ENCODE measurements around the gene SPECC1L.

DNA sequence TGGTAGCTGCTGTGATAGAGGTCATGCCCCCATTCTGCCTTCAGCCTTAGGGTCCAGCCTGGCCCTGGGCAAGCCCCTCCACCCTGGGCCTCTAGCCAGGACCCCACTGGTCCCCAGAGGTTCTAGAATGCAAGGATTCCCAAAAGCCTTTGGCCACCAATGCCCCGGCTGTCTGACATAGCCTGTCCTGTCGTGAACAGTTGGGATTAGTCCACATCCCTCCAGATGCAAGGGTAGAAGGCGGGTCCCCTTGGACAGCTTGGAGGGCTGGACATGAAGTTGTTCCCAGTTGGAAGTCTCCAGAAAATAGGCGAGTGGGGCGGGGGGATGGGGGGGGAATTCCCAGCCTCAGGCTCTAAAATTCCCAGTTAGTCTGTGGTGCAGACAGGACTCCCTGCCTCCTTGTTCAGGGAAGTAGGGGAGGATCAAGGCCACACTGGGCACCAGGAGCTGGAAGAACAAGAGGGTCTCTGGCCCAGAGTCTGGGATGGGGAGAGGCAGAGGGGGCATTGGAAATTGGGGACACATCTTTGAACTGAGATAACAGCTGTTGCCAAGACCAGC, 151.6 kb downstream of the SPECC1L start:
- TF ChIP-seq, protein P1, sequence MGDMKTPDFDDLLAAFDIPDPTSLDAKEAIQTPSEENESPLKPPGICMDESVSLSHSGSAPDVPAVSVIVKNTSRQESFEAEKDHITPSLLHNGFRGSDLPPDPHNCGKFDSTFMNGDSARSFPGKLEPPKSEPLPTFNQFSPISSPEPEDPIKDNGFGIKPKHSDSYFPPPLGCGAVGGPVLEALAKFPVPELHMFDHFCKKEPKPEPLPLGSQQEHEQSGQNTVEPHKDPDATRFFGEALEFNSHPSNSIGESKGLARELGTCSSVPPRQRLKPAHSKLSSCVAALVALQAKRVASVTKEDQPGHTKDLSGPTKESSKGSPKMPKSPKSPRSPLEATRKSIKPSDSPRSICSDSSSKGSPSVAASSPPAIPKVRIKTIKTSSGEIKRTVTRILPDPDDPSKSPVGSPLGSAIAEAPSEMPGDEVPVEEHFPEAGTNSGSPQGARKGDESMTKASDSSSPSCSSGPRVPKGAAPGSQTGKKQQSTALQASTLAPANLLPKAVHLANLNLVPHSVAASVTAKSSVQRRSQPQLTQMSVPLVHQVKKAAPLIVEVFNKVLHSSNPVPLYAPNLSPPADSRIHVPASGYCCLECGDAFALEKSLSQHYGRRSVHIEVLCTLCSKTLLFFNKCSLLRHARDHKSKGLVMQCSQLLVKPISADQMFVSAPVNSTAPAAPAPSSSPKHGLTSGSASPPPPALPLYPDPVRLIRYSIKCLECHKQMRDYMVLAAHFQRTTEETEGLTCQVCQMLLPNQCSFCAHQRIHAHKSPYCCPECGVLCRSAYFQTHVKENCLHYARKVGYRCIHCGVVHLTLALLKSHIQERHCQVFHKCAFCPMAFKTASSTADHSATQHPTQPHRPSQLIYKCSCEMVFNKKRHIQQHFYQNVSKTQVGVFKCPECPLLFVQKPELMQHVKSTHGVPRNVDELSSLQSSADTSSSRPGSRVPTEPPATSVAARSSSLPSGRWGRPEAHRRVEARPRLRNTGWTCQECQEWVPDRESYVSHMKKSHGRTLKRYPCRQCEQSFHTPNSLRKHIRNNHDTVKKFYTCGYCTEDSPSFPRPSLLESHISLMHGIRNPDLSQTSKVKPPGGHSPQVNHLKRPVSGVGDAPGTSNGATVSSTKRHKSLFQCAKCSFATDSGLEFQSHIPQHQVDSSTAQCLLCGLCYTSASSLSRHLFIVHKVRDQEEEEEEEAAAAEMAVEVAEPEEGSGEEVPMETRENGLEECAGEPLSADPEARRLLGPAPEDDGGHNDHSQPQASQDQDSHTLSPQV (IDR thresholded peaks at IDR 0.05) = no peak
- TF ChIP-seq, protein P2, sequence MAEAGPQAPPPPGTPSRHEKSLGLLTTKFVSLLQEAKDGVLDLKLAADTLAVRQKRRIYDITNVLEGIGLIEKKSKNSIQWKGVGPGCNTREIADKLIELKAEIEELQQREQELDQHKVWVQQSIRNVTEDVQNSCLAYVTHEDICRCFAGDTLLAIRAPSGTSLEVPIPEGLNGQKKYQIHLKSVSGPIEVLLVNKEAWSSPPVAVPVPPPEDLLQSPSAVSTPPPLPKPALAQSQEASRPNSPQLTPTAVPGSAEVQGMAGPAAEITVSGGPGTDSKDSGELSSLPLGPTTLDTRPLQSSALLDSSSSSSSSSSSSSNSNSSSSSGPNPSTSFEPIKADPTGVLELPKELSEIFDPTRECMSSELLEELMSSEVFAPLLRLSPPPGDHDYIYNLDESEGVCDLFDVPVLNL (IDR thresholded peaks at IDR 0.05; ENCODE audit: low read depth, low read length) = no peak
- no peak for TF ChIP-seq EZH2 (IDR thresholded peaks at IDR 0.05; ENCODE audit: borderline replicate concordance, control insufficient read depth, low read depth, low read length)
- no peak for TF ChIP-seq POLR2AphosphoS5 (IDR thresholded peaks at IDR 0.05; ENCODE audit: low read length)
- TF ChIP-seq CTCF (IDR thresholded peaks at IDR 0.05 in 2 of 3, conservative IDR thresholded peaks at IDR 0.05 in 1 of 3; ENCODE audit: control insufficient read depth in 2 of 3, extremely low read depth in 1 of 3, insufficient read depth in 1 of 3, low read depth in 3 of 3, low read length in 3 of 3) = no peak
- no peak for TF ChIP-seq MLLT1 (IDR thresholded peaks at IDR 0.05)
- no peak for TF ChIP-seq SIN3A (IDR thresholded peaks at IDR 0.05; ENCODE audit: low read depth, low read length)
- TF ChIP-seq RAD21 (IDR thresholded peaks at IDR 0.05; ENCODE audit: insufficient read depth, low read depth, low read length) = no peak
- TF ChIP-seq NFYB (IDR thresholded peaks at IDR 0.05; ENCODE audit: insufficient read depth, low read depth, low read length) = no peak
- no peak for TF ChIP-seq CBFB (IDR thresholded peaks at IDR 0.05; ENCODE audit: low read depth)
- TF ChIP-seq ZBED1 (IDR thresholded peaks at IDR 0.05; ENCODE audit: borderline replicate concordance) = no peak
- no peak for TF ChIP-seq NFIC (IDR thresholded peaks at IDR 0.05; ENCODE audit: low read depth, low read length)
- TF ChIP-seq CREM (IDR thresholded peaks at IDR 0.05; ENCODE audit: low read depth) = no peak
- TF ChIP-seq, protein P3, sequence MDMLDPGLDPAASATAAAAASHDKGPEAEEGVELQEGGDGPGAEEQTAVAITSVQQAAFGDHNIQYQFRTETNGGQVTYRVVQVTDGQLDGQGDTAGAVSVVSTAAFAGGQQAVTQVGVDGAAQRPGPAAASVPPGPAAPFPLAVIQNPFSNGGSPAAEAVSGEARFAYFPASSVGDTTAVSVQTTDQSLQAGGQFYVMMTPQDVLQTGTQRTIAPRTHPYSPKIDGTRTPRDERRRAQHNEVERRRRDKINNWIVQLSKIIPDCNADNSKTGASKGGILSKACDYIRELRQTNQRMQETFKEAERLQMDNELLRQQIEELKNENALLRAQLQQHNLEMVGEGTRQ (IDR thresholded peaks at IDR 0.05; ENCODE audit: borderline replicate concordance, low read depth, low read length) = no peak
